Vagina (tissue), 2 donors: ENCODE data around the gene PLEKHA5.

ENCODE experiments used
- CTCF ChIP-seq, 3 experiments: fragments of 450-650 bp in 2 of 3; fragments of 200-600 bp in 1 of 3; sonication (generic) in 1 of 3; IDR thresholded peaks; one replicate each; pipeline ENCODE4 v1.5.1; 2017 to 2019; ENCODE audit warnings: antibody characterized with exemption in 3 of 3, mild to moderate bottlenecking in 2 of 3, moderate library complexity in 2 of 3
- POLR2A ChIP-seq, 2 donors: fragments of 450-650 bp; IDR thresholded peaks; one replicate each; pipeline ENCODE4 v1.6.1; 2017; ENCODE audit warnings: antibody characterized with exemption in 2 of 2, mild to moderate bottlenecking in 2 of 2, moderate library complexity in 2 of 2
- POLR2AphosphoS5 ChIP-seq, 2 donors: sonication (generic); formaldehyde crosslinking; IDR thresholded peaks; one replicate each; pipeline ENCODE4 v1.9.0; 2017; ENCODE audit warnings: antibody characterized with exemption in 2 of 2, mild to moderate bottlenecking in 2 of 2, low read depth in 1 of 2; ENCODE audit not compliant: insufficient read depth in 1 of 2

- TF ChIP-seq POLR2AphosphoS5 (IDR thresholded peaks at IDR 0.05; ENCODE audit: insufficient read depth in 1 of 2, low read depth in 1 of 2) (no peak), CTCF (IDR thresholded peaks at IDR 0.05) (no peak), POLR2A (IDR thresholded peaks at IDR 0.05) (no peak)
Measured at GRCh38 chr12:19194963-19195362, 65.4 kb downstream of the PLEKHA5 start.
